ENCODE measurements around the gene INO80.

GRCh38 chr15:40949756-40950207 lies 166.3 kb downstream of the INO80 start:
- TF ChIP-seq, protein P1, sequence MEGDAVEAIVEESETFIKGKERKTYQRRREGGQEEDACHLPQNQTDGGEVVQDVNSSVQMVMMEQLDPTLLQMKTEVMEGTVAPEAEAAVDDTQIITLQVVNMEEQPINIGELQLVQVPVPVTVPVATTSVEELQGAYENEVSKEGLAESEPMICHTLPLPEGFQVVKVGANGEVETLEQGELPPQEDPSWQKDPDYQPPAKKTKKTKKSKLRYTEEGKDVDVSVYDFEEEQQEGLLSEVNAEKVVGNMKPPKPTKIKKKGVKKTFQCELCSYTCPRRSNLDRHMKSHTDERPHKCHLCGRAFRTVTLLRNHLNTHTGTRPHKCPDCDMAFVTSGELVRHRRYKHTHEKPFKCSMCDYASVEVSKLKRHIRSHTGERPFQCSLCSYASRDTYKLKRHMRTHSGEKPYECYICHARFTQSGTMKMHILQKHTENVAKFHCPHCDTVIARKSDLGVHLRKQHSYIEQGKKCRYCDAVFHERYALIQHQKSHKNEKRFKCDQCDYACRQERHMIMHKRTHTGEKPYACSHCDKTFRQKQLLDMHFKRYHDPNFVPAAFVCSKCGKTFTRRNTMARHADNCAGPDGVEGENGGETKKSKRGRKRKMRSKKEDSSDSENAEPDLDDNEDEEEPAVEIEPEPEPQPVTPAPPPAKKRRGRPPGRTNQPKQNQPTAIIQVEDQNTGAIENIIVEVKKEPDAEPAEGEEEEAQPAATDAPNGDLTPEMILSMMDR (IDR thresholded peaks at IDR 0.05) = no peak
- no peak for TF ChIP-seq POLR2A (IDR thresholded peaks at IDR 0.05)

Measured in breast epithelium (tissue), 3 donors.